Ectodermal cell (in vitro differentiated cells): ENCODE data around the gene TBX15.

Source experiments
- H3K27ac ChIP-seq: 2 replicates; pipeline ENCODE4 v1.7.0; 2013; ENCODE audit warnings: mild to moderate bottlenecking, low read depth, low read length; ENCODE audit not compliant: insufficient read depth, poor library complexity, severe bottlenecking
- H3K27me3 ChIP-seq: 2 replicates; pipeline ENCODE4 v1.7.0; 2013; ENCODE audit warnings: mild to moderate bottlenecking, low read length; ENCODE audit not compliant: insufficient read depth, control insufficient read depth, poor library complexity, severe bottlenecking
- H3K36me3 ChIP-seq: one replicate; pipeline ENCODE4 v1.7.0; 2013; ENCODE audit warnings: low read length; ENCODE audit not compliant: control insufficient read depth, insufficient read depth
- H3K4me1 ChIP-seq: one replicate; pipeline ENCODE4 v1.7.0; 2013; ENCODE audit warnings: low read length; ENCODE audit not compliant: control insufficient read depth, insufficient read depth
- H3K4me3 ChIP-seq: 2 replicates; pipeline ENCODE4 v1.7.0; 2013; ENCODE audit warnings: low read depth, low read length, control low read depth; ENCODE audit not compliant: insufficient read depth
- H3K9me3 ChIP-seq: 2 replicates; pipeline ENCODE4 v1.7.0; 2013; ENCODE audit warnings: mild to moderate bottlenecking, low read length, moderate library complexity; ENCODE audit not compliant: control insufficient read depth
- WGBS, 2 experiments: methylation state at CpG; one replicate each; pipeline ENCODE4 v1.1.7; 2013; ENCODE audit warnings: missing lambda C conversion rate in 2 of 2; 5-methylcytosine and 5-hydroxymethylcytosine counted together

TBX15 gene

DNA sequence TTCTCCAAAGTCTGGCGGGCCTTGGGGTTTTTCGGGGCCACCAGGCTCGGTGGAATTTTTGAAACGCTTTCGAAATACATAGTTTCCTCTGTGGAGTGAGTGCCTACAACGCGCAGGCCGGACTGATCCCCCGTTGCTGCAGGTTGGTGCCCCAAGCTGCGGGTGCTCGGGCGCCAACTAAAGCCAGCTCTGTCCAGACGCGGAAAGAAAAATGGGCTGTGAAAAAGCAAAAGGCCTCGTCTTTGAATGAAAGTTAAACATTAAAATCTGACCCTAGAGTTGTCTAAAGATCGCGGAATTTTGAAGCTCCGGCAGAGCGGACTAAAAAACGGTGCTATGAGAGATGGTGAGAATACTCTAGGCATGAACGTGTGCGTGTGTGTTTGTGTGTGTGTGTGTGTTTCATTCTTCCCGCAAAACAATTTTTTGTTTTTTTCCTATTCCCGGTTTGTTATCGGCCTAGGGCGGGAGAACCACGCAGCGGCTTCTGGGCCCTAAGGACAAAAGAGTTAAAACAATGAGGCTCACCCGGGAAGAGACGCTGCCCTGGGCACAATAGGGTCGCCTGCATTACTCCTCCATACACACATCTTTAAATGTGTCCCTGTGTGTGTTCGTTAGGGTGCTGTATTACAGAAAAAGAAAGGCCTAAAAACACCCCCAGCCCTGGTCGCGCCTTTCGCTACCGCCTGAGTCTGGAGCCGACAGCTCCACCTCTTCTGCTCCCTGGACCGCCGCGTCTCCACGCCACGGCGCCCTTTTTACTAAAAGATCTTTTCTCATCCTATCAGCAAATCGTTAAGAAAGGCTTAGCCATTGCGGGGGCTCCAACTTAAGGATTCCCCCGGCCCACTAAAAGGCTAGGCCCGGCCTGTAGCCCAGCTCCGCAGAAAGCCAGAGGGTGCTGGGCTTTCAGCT, 3.2 kb downstream of the TBX15 start:
- H3K36me3 ChIP-seq, result no peaks in the 10 kb centered on the region
- no peaks in the 10 kb centered on the region for H3K9me3 ChIP-seq
- H3K4me1 ChIP-seq, result peaks cover 9% of the 10 kb centered on the region
- 49 to 60% methylated on average over 45 to 48 of the region's 48 CpGs for WGBS, 2 experiments
- H3K27ac ChIP-seq, result no peak overlapping the region
- no peak overlapping the region for H3K4me3 ChIP-seq
- H3K27me3 ChIP-seq, result peaks cover 100% of the 10 kb centered on the region

DNA sequence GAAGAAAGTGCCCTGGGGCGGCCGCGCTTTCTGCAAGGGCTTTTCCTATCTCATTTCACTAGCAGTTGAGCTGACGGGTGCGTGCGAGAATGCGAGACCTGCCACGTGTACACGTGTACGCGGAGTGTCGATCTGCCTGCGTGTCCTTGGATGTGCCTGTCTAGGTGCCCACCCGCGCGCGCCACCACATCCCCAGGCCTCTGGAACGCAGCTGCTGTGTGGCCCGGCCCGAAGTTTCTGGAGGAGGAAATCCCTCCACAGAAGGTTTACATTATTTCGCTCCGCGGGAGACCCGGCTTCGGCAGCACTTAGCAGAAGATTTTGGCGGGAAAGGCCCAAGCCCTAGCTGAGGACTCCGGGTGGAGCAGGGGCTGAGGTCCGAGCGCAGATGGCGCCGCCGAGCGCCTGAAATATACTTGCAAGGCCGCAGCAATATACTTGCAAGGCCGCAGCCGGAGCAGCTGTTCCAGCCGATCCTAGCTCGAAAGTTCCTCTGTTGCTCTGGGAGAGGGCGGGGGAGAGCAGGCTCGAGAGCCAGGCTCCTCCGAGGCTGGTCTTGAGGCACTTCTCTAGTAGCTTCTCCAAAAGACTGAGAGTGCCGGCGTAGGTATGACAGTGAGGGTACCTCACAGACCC, 3.9 kb downstream of the TBX15 start:
- Histone ChIP-seq H3K9me3 (no peaks in the 10 kb centered on the region), H3K4me1 (peaks cover 3% of the 10 kb centered on the region), H3K27me3 (peaks cover 100% of the 10 kb centered on the region), H3K4me3 (no peak overlapping the region), H3K36me3 (no peaks in the 10 kb centered on the region), H3K27ac (no peak overlapping the region)
- 59 to 66% methylated on average over 43 of the region's 43 CpGs for WGBS, 2 experiments

GRCh38 chr1:118983558-118984041, 4.5 kb downstream of the TBX15 start:
- H3K4me1 ChIP-seq, result peaks cover 3% of the 10 kb centered on the region

DNA sequence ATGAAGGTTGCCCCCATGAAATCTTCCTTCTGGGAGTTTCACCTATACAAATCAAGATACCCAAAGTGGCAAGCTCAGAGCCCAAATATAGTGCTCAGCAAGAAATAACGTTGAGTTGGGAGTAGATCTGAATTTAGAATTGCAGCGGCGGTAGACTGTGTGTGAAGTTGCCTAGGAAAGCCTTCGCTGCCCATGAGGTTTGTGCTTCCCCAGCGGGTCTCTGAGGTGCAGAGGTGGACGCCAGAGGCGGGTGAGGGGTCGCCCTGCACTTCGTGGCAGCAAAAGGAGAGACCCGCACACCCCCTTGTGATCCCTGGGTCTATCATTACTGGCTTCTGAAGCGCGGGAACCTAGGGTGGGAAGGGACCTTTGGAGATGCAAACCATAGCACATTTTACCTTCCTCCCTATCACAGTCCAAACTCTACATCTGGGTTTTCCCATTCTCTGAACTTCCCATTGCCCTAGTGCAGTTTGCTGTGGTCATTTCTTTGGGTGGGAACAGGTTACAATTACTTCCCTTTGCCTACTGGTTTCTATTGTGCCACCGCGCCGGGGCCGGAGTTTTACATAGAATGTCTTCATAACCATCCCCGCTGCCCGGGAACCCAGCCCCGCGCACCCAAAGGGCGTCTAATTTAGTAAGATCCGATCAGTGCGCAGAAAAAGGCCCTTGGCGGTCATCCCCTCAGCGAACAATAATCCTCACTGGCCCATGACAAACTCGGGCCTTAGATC, 5.2 kb downstream of the TBX15 start:
- Histone ChIP-seq H3K27me3 (peaks cover 100% of the 10 kb centered on the region), H3K4me1 (peaks cover 3% of the 10 kb centered on the region), H3K36me3 (no peaks in the 10 kb centered on the region), H3K4me3 (no peak overlapping the region), H3K9me3 (no peaks in the 10 kb centered on the region), H3K27ac (no peak overlapping the region)
- 70 to 79% methylated on average over 26 of the region's 26 CpGs for WGBS, 2 experiments

More at GRCh38 chr1:118983558-118984041, 4.5 kb downstream of the TBX15 start:
- no peak overlapping the region for H3K27ac ChIP-seq
- 75 to 84% methylated on average over 19 to 22 of the region's 22 CpGs for WGBS, 2 experiments
- H3K9me3 ChIP-seq, result no peaks in the 10 kb centered on the region
- H3K4me3 ChIP-seq, result no peak overlapping the region
- peaks cover 100% of the 10 kb centered on the region for H3K27me3 ChIP-seq
- H3K36me3 ChIP-seq, result no peaks in the 10 kb centered on the region

- WGBS, 2 experiments, result 91 to 93% methylated on average over 6 of the region's 6 CpGs
- Histone ChIP-seq H3K27me3 (peaks cover 96% of the 10 kb centered on the region), H3K9me3 (no peaks in the 10 kb centered on the region), H3K4me3 (no peak overlapping the region), H3K4me1 (no peaks in the 10 kb centered on the region), H3K36me3 (no peaks in the 10 kb centered on the region), H3K27ac (no peak overlapping the region)
Observed at GRCh38 chr1:118982266-118982665, 5.9 kb downstream of the TBX15 start.

- Histone ChIP-seq H3K27ac (no peak overlapping the region), H3K4me1 (no peaks in the 10 kb centered on the region), H3K36me3 (no peaks in the 10 kb centered on the region), H3K9me3 (no peaks in the 10 kb centered on the region), H3K4me3 (no peak overlapping the region), H3K27me3 (peaks cover 88% of the 10 kb centered on the region)
- WGBS, 2 experiments, result 79 to 81% methylated on average over 1 of the region's 1 CpG
Observed at GRCh38 chr1:118981436-118981835, 6.7 kb downstream of the TBX15 start.

DNA sequence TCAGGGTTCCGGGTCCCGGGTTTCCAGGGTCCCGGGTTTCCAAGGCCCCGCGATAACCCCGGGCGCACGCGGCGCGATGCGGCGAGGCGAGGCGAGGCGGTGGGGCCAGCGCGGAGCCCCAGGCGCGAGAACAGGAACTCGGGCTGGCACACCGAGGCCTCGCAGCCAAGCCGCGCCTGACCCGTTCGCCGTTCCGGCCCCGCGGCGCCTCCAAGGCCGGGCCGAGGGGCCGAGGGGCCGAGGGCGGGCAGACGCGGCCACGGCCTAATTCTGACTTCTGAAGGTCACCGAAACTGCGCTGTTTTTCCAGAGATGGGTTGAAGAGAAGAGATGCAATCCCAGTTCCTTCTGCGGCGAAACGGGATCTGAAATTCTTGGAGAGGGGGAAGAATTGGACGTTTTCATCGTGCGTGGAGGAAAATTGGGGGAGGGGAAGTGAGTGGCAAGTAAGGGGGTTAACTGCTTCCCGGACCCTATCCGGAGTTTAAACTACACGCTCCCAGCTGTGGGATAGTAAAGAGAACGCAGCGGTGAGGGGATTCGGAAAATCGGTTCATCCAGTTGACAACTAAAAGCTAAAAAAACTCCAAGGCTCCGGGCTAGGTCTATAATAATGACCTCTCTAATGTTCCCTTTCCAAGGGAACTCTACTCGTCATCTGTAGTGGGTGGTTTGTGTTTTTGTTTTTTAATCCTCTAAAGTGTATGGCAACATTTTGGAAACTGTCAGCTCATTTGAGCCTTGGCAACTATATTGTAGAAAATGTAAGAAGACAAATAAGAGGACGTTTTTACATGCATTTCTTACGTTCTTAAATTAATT, 8.2 kb downstream of the TBX15 start:
- H3K9me3 ChIP-seq, result no peaks in the 10 kb centered on the region
- H3K36me3 ChIP-seq, result no peaks in the 10 kb centered on the region
- H3K27ac ChIP-seq, result no peak overlapping the region
- H3K4me1 ChIP-seq, result no peaks in the 10 kb centered on the region
- WGBS, 2 experiments, result 45 to 47% methylated on average over 57 to 58 of the region's 59 CpGs
- peaks cover 73% of the 10 kb centered on the region for H3K27me3 ChIP-seq
- no peak overlapping the region for H3K4me3 ChIP-seq

DNA sequence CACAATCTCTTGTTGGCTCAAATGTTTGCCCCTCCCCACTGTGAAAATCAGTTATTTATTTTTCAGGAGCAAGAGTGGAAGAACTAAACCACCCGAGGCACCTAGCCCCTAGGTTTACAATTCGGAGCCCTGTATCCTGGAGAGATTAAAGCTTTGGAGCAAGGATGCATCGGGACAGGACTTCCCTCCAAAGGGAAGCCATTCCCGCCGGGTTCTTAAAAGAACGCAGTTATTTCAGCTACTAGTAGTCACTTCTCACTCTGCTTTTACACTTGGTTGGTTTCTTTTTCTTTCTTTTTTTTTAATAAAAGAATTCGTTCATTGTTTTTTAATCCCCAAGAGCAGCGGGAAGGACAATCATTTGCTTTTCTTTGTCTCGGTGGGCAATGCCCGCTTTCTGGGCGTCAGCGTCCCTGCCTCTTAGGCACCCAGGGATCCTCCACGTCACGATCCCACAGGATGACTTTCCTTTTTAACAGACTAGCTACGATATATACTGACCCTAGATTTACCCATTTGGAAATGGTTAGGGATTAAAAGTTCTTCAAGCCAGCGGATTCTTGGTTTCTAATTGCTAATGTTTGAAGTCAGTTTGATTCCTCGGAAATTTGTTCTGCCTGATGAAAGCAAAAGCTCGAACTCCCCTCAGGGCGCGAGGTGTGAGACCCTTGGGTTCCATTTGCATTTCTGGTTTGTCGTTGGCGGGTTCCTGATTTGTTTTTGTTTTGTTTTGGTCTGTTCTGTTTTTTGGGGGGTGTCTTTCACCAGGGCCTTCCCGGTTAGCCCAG, 9.0 kb downstream of the TBX15 start:
- H3K27ac ChIP-seq, result no peak overlapping the region
- H3K9me3 ChIP-seq, result no peaks in the 10 kb centered on the region
- no peaks in the 10 kb centered on the region for H3K36me3 ChIP-seq
- peaks cover 3% of the 10 kb centered on the region for H3K4me1 ChIP-seq
- WGBS, 2 experiments, result 47 to 49% methylated on average over 23 of the region's 23 CpGs
- H3K4me3 ChIP-seq, result no peak overlapping the region
- H3K27me3 ChIP-seq, result peaks cover 64% of the 10 kb centered on the region

DNA sequence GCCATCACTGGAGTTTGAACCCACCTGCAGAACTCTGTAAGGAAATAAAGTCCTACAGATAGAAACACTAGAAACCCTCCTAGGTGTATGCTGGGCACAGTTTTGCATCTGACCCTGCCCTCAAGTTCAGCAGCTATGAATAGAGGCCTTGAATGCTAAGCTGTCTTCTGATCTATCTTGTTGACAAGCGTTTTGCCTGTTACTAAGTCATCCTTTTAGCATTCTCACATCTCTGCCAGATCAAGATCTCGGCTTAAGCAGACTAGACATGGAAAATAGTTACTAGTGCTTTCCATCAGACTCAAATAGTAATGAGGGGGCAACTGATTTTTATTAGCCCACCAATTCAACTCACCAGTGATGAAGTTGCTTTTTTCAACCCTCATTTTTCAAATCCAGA, 10.5 kb downstream of the TBX15 start:
- H3K4me3 ChIP-seq, result no peak overlapping the region
- peaks cover 13% of the 10 kb centered on the region for H3K4me1 ChIP-seq
- WGBS, 2 experiments, result 81 to 86% methylated on average over 2 of the region's 2 CpGs
- peaks cover 49% of the 10 kb centered on the region for H3K27me3 ChIP-seq
- no peaks in the 10 kb centered on the region for H3K36me3 ChIP-seq
- no peak overlapping the region for H3K27ac ChIP-seq
- H3K9me3 ChIP-seq, result no peaks in the 10 kb centered on the region
